Measurements from ENCODE around the gene SAP30. TPM values are rescaled to one million over a fixed set of nuclear protein-coding genes. Genes with fewer than 3 reads are reported as not detected.

The SAP30 gene
- total RNA-seq, 1 experiment from 2014 or later: 58.7 TPM

DNA sequence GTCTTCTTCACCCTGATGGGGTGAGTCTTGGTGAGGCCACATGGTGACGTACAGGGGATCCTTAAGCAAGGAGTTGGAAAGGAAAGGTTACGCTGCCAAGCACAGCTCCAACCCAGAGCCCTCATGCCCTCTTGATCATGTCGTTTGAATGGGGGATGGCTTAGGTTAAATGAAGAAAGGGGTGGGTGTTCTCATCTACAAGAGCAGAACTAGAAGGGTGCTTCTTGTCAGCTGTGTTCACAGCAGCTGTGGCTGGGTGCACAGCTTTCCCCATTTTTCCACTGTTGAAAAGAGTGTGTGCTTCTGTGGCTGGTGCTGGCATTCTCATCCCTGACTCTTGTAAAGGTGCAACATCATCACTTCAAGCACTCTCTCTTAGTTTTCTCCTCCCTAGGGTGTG lies 43.7 kb downstream of the SAP30 start:
- no peak for DNase-seq (ENCODE audit: low read depth)

DNA sequence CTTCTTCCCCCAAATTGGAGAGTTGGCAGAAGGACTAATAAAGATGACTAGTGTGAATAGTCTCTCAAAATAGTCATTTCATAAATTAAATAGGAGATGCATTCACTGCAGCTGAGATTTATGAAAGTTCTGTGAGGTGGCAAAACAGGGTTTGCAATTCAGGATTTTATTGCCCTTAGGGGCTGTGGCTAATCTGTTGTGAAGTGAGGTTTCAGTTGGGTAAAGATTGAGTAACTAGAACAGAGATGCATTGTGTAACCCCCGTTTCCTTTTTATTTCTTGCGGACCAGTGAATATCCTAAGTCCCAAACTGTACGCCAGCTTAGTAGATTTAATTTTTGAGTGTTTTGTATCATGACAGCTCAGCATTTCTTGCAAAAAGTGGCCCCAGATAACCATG lies 44.3 kb downstream of the SAP30 start:
- no peak for DNase-seq (ENCODE audit: low read depth)

DNA sequence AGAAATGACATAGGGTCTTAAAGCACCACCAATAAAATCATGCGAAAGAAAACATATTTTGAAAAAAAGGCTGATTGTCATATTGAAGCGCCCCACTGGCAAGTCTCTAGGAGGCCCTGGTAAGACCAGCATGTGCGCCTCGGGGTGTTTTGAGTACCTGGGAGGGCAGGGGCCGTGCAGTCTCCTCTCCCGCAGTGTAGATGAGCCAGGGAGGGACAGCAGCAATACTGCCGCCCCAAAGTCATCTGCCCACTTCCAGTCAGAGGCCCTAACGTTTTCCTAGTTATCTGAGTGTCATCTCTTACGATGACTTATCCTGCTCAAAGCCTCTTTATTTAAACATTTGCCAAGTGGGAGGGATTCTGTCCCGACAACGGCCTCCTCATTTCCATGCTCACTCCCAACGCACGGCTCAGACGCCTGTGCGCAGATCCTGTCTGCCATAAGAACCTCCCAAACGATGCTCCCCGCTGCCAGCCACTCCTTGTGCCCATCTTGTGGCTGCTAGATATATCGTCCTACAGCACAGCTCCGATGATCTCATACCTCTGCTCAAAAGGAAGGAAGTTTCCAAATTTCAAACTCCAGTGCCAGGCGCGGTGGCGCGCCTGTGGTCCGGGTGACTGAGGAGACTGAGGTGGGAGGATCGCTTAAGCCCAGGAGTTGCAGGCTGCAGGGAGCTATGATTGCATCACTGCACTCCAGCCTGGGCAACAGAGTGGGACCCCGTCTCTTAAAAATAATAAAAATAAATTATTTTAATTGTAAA lies 45.3 kb downstream of the SAP30 start:
- no peak for DNase-seq (ENCODE audit: low read depth)

DNA sequence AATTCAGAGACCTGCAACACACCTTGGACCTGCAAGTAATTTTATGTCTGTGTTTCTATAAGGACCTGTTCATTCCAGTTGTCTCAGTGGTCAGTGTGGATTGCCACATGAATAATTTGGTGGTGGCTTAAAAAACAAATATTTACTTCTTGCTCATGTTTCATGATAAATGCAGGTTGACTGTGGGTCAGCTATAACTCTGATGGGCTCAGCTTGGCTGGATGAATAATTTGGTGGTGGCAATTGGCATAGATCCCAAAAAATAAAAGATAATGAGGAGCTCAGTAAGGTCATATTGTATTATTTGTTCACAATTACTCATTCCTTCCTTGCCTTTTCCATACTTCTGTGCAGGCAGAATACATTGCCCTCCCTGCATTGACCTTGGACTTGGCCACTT lies 47.1 kb downstream of the SAP30 start:
- DNase-seq (ENCODE audit: low read depth): no peak

DNA sequence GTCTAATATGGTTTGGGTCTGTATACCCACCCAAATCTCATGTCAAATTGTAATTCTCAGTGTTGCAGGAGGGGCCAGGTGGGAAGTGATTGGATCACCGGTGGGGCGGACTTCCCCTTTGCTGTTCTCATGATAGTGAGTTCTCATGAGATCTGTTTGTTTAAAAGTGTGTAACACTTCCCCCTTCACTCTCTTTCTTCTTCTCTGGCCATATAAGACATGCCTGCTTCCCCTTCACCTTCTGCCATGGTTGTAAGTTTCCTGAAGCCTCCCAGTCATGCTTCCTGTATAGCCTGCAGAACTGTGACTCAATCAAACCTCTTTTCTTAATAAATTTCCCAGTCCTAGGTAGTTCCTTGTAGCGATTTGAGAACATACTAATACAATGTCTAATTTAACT lies 47.9 kb downstream of the SAP30 start:
- no peak for DNase-seq (ENCODE audit: low read depth)

DNA sequence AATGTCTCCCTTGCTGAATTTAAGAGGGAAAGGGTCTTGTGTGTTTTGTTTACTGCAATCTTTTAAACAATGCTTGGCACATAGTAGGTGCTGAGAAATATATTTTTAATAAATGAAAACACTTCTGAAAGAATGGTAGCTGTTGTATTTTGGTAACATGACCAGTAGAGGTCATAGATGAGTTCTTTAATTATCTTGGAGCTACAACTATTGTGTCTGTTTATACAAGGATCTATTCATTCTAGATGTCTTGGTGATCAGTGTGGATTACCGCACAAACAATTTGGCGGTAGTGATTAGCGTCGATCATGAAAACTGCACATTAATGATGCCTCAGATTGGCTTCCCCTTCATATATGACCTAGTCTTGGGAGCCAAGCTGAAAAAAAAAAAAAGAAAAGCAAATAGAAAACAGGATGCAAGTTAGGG lies 49.6 kb downstream of the SAP30 start:
- DNase-seq (ENCODE audit: low read depth): peak; percentile 35

DNA sequence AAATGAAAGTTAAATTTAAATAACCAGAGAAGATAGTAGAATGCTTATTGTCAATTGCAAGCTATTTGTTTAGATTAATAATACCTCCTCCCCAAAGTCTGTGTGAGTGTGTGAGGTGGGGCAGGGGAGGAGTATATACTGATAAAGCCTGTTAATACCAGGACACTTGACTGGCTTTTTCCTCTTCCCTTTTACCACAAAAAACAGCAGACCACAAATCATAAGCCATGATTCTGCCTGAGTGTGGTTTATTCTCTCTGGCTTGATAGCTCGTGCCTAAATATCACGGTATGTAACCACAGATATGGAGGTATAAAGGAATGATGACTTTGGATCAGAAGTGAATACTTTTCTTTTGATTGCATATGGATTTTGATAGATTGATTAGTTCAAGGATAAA lies 50.0 kb downstream of the SAP30 start:
- no peak for DNase-seq (ENCODE audit: low read depth)

DNA sequence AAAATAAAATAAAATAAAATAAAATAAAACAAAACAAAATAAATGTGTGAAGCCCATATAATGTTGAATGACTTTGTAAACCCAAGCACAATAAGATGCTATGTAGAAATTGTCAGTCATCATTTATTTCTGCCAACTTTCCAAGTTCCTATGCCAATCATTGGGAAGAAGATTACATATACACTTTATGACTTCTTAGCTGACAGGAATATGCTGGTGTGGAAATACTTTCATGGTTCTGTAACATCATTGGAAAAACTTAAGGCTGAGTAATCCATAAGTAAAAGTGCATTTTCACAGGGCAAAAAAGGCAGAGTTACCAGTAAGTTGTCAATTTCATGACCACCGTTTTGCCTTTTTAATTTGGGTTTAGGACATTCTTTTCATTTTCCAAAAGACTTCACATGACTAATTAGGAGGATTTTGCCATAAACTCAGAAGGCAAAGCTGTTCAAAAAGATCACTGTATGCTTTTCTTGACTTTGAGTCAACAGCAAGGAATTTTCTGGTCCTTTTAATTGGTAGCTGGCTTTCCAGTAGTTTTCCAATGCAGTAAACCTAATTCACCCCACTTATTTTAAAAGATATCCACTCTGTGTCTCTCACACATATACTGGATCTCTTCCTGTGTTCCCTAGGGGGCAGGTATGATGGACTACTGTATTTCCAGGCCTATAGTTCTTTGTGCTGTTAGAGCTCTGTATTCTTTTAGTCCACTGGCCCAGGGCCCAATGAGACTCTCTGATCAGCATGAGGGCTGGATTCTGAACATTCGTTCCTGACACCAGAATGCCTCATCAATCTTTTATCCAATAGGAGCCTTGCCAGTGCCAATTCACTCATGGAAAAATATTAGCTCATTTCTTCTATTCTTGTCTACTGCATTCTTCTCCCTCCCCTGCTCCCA lies 54.4 kb downstream of the SAP30 start:
- peak; percentile 87 for DNase-seq (ENCODE audit: low read depth)

DNA sequence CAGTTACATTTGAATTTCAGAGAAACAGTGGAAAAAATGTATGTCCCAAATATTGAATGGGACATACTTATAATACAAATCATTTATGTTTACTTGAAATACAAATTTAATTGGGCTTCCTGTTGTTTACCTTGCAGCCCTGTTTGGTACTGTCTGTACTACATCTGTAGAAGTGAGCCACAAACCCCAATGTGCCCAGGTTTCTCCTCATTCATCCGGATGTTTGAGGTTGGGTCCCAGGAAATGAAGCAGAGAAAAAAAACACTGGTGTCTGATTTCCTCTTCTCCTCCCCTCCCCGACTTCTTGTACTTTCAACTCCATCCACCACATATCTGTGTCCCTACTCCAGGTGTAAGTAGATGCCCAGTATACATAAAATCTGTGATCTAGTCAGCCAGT lies 55.3 kb downstream of the SAP30 start:
- no peak for DNase-seq (ENCODE audit: low read depth)

Other genes with a start within 250 kb of the SAP30 start
- gene GALNT7, start 202.1 kb upstream of the SAP30 start, total RNA-seq (2014; rRNA removed): 94.9 and 119 TPM in 2 replicates
- 167 and 213 TPM in 2 replicates for gene HMGB2, start 36.6 kb upstream of the SAP30 start, total RNA-seq (2014; rRNA removed)
- not detected in 2 replicates for gene SCRG1, start 28.2 kb downstream of the SAP30 start, total RNA-seq (2014; rRNA removed)
- gene HAND2, start 159.3 kb downstream of the SAP30 start, total RNA-seq (2014; rRNA removed): 0.17 and 0.71 TPM in 2 replicates

All from LHCN-M2 (cell line).